Activated naive CD4-positive, alpha-beta T cell treated with anti-CD3 and anti-CD28 coated beads, Interleukin-2, amount 50 U/mL, for 72 hours (primary cell): ENCODE results near the gene HDAC1. TPM values are rescaled to one million over a fixed set of nuclear protein-coding genes. Genes with fewer than 3 reads are reported as not detected.

ENCODE experiments used
- ATAC-seq, 2 donors: fragments of 150-1000 bp; cut with Tn5 transposase; 2 replicates each; pipeline ENCODE4 v1.10.0; 2021; ENCODE audit warnings: mild to moderate bottlenecking in 2 of 2, moderate library complexity in 2 of 2
- DNase-seq, 2 donors: peaks; one replicate each; pipeline ENCODE4 v3.0.0; 2021 to 2022; ENCODE audit warnings: low spot score in 2 of 2
- H3K27ac Mint-ChIP-seq, 2 donors: one replicate each; pipeline ENCODE4 v1.8.0; 2022; ENCODE audit warnings: mild to moderate bottlenecking in 2 of 2, mixed read lengths in 2 of 2
- H3K36me3 Mint-ChIP-seq, 2 donors: one replicate each; pipeline ENCODE4 v1.8.0; 2022; ENCODE audit warnings: mixed read lengths in 2 of 2
- H3K9me3 Mint-ChIP-seq, 2 donors: one replicate each; pipeline ENCODE4 v1.8.0; 2022; ENCODE audit warnings: mixed read lengths in 2 of 2
- total RNA-seq, 2 donors: library from RNA; stranded (reverse); gene quantifications; one replicate each; pipeline ENCODE4 v1.2.3, GENCODE V29; 2022

The HDAC1 gene
- total RNA-seq, 2 donors from 2014 or later: 185 to 200 TPM

DNA sequence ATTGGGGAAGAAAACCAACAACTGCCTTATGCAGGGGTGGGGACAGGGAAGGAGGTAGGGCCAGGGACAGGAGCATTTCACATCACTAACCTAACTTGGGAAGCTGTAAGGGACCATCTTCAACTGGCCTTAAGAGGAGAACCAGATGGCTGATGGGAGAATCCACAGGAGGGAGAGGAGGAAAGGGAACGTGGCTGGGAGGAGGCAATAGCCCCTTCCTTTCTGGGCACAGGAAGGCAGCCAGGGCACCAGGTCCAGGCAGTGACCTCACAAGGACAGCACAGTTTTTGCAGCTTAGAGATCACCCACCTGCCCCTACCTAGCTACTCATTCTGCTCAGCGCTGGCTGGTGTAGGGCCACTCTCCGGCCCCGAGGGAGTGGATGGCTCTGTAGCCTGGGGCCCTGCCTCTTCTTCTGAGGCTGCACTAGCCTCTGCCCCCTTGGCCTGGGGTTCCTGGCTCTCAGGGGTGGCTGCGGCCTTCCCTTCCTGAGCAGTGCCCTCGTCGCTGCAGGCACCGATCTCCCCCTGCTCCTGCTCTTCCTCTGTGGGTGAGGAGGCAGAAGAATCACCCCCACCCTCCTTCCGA, 42.5 kb downstream of the HDAC1 start:
- Mint-ChIP-seq H3K9me3 (no peaks in the 10 kb centered on the region), H3K36me3 (peaks cover 0 to 6% of the 10 kb centered on the region in 2 donors), H3K27ac (peak overlapping the region; percentile 55 to 97)
- ATAC-seq: peak in 1 of 2 donors; percentile 6
- no peak for DNase-seq

DNA sequence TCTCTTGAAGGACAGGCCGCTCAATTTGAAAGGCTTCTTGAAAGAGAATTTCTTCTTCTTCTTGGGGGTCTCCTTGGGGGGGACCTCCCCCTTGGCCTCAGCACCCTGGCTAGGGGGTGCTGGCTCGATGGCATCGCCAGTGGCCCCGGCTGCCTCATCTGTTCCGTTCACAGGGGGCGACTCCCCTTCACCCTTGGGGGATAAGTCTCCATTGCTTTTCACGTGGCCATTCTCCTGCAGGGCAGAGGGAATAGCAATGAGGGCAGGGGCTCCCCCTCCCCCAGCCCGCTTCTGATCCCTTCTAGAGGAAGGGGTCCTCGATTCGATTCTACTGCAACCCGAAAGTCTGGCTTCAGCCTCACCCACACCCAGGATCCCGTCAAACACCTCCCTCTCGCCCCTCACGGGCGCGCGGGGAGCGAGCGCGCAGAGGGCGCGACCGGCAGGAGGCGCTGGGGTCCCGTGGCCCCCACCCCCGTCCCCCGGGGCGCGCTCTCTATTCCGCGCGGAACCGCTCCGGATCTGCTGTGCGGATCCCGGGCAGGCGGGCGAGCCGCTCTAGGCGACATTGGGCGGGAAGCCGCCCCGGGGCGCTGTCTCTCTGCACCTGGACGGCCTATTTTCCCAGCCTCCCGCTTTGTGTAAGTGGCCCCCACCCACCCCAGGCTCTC, 43.1 kb downstream of the HDAC1 start:
- peak; percentile 28 to 43 for ATAC-seq
- Mint-ChIP-seq H3K27ac (peak overlapping the region; percentile 55 to 97), H3K9me3 (no peaks in the 10 kb centered on the region), H3K36me3 (no peaks in the 10 kb centered on the region)
- peak in 1 of 2 donors; percentile 68 for DNase-seq

DNA sequence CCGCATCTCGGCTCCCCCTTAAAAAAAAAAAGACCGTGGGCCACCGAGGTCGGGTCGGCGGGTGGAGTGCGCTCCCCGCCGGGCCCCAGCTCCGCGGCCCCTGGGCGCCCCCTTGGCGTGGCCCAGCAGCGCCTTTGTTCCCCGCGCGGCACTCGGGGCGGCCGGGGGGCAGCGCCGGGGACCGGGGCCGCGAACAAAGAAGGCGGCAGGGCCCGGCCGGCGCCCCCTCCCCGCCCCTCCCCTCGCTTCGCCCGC, 43.6 kb downstream of the HDAC1 start:
- ATAC-seq (peak; percentile 2 to 18), DNase-seq (no peak)
- Mint-ChIP-seq H3K9me3 (no peaks in the 10 kb centered on the region), H3K36me3 (no peaks in the 10 kb centered on the region), H3K27ac (no peak overlapping the region)

DNA sequence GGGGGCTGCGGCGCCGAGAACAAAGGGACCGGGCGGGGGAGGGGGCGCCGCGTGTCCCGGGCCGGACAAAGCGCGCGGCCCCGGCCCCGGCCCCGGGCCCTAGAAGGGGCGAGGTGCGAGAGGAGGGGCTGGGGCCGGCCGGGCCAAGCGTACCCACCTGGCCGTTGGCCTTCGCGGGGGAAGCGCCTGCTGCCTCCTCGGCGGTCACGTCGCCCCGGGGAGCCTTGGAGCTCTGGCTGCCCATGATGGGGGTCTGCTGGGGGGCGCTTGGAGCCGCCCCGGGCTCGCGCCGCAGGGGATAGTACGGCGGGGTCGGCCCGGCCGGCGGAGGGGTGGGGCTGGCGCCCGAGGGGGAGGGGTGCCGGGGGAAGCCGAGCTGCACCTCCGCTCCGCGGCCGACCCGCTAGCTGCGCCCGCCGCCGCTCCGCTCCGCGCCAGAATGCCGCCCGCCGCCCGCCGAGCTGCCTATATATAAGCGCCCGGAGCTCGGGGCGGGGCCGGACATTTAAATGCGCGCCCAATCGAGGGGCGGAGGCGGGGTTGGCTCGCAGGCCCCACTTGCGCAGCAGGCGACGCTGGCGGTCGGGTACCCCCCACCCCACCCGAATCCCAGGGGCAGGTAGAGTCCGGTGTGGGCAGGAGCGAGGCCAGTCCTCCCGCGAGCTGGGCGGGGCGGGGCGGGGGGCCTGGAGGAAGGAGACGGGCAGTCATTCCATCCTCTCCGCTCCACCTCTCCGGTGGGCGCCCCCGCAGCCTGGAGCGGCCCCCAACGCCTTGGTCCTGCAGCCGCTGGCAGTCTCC, 44.1 kb downstream of the HDAC1 start, which contains the start of gene MARCKSL1:
Gene MARCKSL1 (minus strand): TSS at position 444 of the 801 bp plus-strand sequence. CDS start 200 bp downstream, at position 244.
- DNase-seq (peak; percentile 74 to 94), ATAC-seq (peak; percentile 38 to 65)
- Mint-ChIP-seq H3K36me3 (no peaks in the 10 kb centered on the region), H3K27ac (peak within 1 kb of the TSS; percentile 55 to 97), H3K9me3 (no peaks in the 10 kb centered on the region)

DNA sequence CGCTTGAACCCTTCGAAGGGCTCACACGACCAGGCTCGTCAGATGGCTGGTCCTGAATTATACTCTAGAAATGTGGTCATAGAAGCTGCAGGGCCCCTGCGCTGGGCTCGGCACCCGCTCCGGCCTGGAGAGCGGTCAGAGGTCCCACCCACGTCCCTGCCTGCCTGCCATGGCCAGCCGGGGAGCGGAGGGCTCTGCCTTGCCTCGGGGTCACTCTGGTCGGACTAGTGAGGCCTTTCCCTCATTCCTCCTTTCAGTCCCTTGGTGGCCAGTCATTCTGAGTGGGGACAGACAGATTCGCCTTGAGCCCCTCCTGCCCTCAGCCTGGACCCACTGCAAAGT, 44.7 kb downstream of the HDAC1 start:
- no peaks in the 10 kb centered on the region for H3K9me3 Mint-ChIP-seq
- ATAC-seq: no peak
- peak overlapping the region in 1 of 2 donors; percentile 65 for H3K27ac Mint-ChIP-seq
- no peak for DNase-seq
- no peaks in the 10 kb centered on the region for H3K36me3 Mint-ChIP-seq

DNA sequence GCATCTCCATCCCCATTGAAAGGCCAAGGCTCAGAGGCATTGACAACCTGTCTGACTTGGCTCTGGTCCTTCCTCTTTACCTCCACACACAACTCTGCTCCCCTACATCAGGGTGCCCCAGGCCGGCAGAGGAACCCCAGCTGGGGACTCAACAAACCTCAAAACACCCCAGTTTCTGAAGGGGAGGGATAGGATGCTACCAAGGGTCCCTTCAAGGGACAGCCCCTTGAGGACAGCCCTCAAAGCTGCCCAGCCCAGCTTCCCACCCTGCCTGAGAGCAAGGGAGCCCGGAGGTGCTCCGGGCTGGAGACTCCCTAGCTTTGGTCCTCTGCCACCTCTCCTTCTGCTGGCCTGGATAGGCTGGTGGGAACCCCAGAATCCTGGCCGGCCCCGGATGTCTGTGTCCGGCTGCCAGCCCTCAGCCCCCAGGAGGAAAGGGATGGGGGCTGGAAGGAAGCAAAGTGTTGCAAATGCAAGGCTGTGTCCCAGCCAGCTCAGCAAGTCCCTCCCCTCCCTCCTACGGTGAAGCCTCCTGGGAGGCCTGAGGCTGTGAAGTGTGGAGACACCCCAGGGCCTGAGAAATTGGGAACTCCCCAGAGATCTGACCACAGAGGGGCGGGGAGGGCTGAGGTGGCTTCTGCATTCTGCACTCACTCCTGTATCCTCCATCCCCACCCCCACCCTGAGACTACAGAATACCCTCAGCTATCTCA, 45.2 kb downstream of the HDAC1 start:
- no peaks in the 10 kb centered on the region for H3K9me3 Mint-ChIP-seq
- peak overlapping the region in 1 of 2 donors; percentile 65 for H3K27ac Mint-ChIP-seq
- peak; percentile 37 to 66 for DNase-seq
- no peaks in the 10 kb centered on the region for H3K36me3 Mint-ChIP-seq
- ATAC-seq: peak; percentile 16 to 60

DNA sequence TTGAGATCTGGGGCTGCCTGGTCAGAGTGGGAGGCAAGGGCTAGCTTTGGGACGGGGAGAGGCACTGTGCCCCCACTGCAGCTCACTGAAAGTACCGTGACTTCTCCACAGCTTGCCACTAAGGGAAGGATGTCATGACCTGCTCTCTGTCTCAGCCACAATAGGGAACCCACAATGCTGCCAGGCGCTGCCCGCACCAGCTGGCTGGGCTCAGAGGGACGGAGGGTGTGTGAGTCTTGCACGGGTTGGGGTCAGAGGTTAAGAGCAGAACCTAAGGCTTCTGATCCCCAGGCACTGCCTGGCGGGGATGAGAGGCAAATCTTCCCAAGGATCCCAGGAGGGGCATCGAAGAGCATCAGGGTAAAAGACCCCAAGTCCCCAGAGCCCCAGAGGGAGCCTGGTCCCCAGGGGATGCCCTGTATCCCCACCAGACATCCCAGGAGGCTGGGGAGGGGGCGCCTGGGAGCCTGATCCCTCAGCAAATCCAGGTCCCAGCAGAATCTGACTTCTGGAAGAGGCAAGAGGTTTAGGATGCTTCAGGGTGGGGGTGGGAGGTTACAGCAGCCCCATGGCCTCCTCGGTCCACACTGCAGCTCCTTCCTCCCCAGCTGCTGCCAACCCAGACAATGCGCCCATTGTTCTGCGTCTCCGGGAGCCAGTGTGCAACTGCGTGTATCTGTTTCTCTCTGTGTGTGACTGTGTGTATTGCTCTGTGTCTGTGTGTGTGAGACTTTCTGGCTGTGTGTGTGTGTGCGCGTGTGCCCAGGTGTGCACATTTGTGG, 46.2 kb downstream of the HDAC1 start:
- Mint-ChIP-seq H3K27ac (no peak overlapping the region), H3K9me3 (no peaks in the 10 kb centered on the region), H3K36me3 (no peaks in the 10 kb centered on the region)
- DNase-seq (no peak), ATAC-seq (peak in 1 of 2 donors; percentile 39)

DNA sequence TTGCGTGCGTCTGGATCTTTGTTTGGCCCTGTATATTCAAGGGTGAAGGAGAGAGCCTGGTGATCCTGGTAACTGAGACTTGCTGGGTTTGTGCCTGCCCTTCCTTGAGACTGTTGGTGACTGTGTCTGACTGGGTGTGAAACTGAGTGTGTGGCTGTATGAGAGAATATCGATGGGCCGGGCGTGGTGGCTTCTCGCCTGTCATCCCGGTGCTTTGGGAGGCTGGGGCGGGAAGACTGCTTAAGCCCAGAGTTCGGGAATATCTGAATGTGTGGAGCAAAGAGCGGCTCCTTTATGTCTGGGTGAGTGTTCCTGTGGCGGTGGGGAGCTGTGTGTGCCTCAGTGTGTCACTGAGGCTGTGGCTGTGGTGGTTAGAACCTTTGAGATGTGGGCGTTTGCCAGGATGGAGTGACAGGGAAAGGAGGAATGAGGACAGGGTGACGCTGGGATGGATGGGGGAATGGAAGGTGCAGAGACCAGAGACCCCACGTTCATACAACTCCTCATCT, 46.8 kb downstream of the HDAC1 start:
- Mint-ChIP-seq H3K36me3 (no peaks in the 10 kb centered on the region), H3K9me3 (no peaks in the 10 kb centered on the region), H3K27ac (no peak overlapping the region)
- DNase-seq (no peak), ATAC-seq (no peak)

DNA sequence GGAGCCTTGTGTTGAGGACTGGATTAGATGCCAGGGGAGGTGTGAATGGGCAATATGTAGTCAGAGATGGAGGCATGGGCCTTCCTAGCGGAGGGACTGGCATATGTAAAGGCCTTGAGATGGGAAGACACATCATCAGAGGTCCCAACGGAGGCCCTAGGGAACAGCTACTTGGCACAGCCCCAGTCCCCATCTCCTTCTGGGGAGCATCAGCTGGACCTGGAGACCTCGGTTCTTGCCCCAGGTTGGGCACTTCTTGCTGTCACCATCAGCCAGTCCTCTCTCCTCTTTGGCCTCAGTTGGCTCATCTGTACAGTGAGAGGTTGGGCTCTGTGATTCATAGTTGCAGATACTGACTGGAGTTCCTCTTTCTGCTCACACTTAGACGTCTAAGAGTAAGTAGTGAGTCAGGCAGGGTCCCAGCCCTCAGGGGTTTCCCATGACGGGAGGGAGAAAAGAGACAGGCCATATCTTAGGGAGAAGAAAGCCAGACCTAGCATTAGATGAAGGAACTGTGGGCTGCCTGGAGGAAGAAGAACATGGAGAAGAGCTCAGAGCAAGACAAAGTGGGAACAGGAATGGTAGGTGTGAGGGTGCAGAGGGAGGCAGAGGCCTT, 47.6 kb downstream of the HDAC1 start:
- DNase-seq (peak in 1 of 2 donors; percentile 37), ATAC-seq (peak; percentile 54 to 76)
- Mint-ChIP-seq H3K9me3 (no peaks in the 10 kb centered on the region), H3K27ac (peak overlapping the region in 1 of 2 donors; percentile 7), H3K36me3 (no peaks in the 10 kb centered on the region)

DNA sequence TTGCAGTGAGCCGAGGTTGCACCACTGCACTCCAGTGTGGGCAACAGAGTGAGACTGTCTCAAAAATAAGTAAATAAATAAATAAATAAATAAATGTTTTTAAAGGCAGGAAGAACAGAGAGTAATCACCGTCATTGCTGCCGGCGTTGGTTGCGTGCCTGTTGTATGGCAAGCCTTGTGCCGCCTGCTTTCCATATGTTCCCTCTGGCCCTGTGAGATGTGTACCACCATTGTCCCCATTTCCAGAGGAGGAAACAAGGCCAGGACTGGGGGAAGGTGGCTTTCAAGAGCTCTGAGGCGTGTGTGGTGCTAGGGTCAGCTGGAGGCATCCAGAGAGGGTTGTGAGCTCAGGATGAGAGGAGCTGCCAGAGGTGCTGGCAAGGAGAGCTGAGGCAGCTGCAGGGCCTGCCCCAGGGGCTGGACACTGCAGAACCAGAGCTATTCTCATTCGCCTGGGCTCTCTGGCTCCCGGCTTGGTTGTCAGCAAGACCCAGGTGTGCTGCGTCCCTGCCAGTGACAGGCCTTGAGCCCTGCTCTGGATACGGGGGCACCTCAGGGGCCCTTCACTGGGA, 49.4 kb downstream of the HDAC1 start:
- no peak overlapping the region for H3K27ac Mint-ChIP-seq
- ATAC-seq (no peak), DNase-seq (no peak)
- no peaks in the 10 kb centered on the region for H3K9me3 Mint-ChIP-seq
- no peaks in the 10 kb centered on the region for H3K36me3 Mint-ChIP-seq

DNA sequence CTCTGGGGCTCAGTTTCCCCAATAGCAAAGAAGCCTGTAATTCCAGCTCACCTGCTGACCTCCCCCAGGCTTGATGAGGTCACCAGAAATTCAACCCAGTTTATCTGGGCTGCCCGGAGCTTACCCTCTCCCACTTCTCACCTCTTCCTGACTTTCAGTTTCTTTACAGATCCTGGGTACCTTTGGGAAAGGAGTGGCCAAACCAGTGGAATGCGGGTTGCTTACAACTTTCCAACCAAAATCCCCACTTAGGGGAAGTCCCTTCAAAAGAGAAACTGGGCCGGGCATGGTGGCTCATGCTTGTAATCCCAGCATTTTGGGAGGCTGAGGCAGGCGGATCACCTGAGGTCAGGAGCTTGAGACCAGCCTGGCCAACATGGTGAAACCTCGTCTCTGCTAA, 50.1 kb downstream of the HDAC1 start:
- ATAC-seq (no peak), DNase-seq (no peak)
- Mint-ChIP-seq H3K9me3 (no peaks in the 10 kb centered on the region), H3K27ac (no peak overlapping the region), H3K36me3 (no peaks in the 10 kb centered on the region)

DNA sequence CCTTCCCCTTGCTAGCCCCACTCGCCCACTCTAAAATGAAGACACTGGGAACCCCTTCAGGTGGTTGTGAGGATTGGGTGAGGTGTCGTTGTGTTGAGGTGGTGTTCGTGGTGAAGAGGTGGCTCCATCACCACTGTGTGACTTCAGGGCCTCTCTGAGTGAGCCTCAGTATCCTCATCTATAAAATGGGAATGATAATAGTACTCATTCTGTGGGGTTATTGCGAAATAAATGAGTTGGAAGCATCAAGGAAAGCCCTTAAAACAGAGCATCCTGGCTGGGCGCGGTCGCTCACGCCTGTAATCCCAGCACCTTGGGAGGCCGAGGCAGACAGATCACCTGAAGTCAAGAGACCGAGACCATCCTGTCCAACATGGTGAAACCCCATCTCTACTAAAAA, 50.8 kb downstream of the HDAC1 start:
- Mint-ChIP-seq H3K9me3 (no peaks in the 10 kb centered on the region), H3K36me3 (no peaks in the 10 kb centered on the region), H3K27ac (no peak overlapping the region)
- DNase-seq (no peak), ATAC-seq (no peak)

DNA sequence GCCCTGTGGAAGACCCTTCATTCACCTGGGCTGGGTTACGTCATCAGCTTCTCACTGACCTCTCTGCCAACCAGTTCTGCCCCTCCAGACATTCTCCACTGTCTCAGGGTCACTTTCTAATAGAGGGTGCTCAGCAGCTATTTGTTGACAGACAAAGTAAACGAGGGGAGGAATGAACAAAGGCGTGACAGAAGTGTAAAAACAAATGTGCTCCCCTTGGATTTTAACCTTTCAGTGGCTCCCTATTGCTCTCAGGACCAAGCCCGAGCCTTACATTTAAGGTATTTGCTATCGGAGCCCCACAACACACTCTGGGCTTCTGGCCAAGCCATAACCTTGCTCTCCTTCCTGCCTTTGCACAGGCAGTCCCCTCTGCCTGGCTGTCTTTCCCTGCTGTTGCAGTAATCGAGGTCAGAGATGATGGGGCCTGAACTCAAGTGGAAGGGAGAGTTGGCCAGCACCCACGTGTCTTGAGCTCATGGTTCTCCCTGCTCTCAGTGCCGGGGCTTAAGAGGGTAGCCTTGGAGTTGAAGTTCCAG, 53.5 kb downstream of the HDAC1 start:
- ATAC-seq: peak in 1 of 2 donors; percentile 4
- Mint-ChIP-seq H3K27ac (peak overlapping the region in 1 of 2 donors; percentile 17), H3K9me3 (no peaks in the 10 kb centered on the region), H3K36me3 (no peaks in the 10 kb centered on the region)
- DNase-seq: no peak

DNA sequence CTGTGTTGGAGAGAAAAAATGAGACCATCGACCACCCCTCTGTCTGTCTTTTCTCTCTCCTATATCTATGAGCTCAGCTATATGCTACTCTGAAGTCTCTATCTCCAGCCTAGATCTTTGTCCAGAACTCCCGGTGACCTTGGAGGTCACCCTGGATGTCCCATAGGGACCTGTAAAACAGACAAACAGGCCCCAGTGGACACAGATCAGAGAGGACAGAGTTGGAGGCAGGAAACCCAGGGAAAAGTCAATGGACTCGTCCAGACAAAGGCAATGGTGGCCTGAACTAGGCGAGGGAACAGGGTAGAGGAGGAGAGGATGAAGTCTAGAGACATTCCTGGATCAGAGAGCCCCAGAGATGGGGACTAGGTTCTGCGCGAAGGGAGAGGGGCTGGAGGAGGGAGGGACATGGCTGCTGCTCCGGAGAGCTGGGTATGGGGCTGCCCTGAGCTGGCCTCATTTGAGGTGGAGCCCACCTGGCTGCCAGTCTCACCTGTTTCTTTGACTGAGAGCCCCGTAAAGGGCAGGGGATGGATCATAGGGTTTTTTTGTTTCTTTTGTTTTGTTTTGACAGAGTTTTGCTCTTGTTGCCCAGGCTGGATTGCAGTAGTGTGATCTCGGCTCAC, 54.8 kb downstream of the HDAC1 start:
- H3K27ac Mint-ChIP-seq: no peak overlapping the region
- ATAC-seq: no peak
- H3K36me3 Mint-ChIP-seq: no peaks in the 10 kb centered on the region
- no peak for DNase-seq
- H3K9me3 Mint-ChIP-seq: no peaks in the 10 kb centered on the region

DNA sequence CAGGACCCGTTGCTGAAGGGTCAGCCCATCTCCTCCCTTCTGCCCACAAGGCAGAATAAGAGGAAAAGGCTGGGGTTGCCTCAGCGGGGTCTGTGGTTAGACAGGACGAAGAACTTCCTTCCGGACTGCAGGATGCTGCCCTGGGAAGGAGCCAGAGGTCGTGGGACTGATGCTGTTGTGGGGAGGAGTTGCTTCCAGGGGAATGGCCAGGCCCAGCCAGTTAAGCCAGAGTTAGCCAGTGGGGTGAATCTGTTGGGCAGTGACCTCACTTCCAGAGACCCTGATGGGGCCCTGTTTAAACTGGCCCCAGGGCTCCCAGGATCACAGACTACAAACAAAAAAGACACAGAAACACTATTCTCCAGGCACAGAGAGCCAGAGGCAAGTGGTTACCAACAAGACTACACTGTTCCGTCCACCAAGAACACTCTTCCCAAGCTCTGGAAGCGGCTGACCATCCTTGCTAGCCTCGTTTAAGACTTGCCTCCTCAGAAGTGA, 57.4 kb downstream of the HDAC1 start:
- H3K9me3 Mint-ChIP-seq: no peaks in the 10 kb centered on the region
- ATAC-seq (no peak), DNase-seq (no peak)
- H3K36me3 Mint-ChIP-seq: no peaks in the 10 kb centered on the region
- peak overlapping the region in 1 of 2 donors; percentile 65 for H3K27ac Mint-ChIP-seq
